GM19099 (cell line): ENCODE results near the gene AKR1B1.

Experiments
- POLR2A ChIP-seq: IDR thresholded peaks from 3 replicates; pipeline ENCODE4 v1.6.1; 2011; ENCODE audit warnings: low read depth; ENCODE audit not compliant: insufficient read length; ENCODE audit errors: extremely low read depth

The AKR1B1 gene

GRCh38 chr7:134450294-134451000 lies 8.5 kb downstream of the AKR1B1 start:
- TF ChIP-seq POLR2A, result no peak

GRCh38 chr7:134449680-134450079 lies 9.2 kb downstream of the AKR1B1 start:
- TF ChIP-seq POLR2A, result no peak

- TF ChIP-seq POLR2A, result no peak
Observed at GRCh38 chr7:134448356-134449229, 10.3 kb downstream of the AKR1B1 start.

GRCh38 chr7:134447383-134447782 lies 11.5 kb downstream of the AKR1B1 start:
- TF ChIP-seq POLR2A, result no peak

- no peak for TF ChIP-seq POLR2A
Observed at GRCh38 chr7:134446923-134447322, 12.0 kb downstream of the AKR1B1 start.

- TF ChIP-seq POLR2A, result no peak
Observed at GRCh38 chr7:134446446-134446845, 12.5 kb downstream of the AKR1B1 start.

GRCh38 chr7:134444961-134445315 lies 14.0 kb downstream of the AKR1B1 start:
- TF ChIP-seq POLR2A, result no peak

- no peak for TF ChIP-seq POLR2A
Observed at GRCh38 chr7:134444198-134444960, 14.5 kb downstream of the AKR1B1 start.

- no peak for TF ChIP-seq POLR2A
Observed at GRCh38 chr7:134443396-134444070, 15.4 kb downstream of the AKR1B1 start.

GRCh38 chr7:134442441-134443220 lies 16.3 kb downstream of the AKR1B1 start:
- no peak for TF ChIP-seq POLR2A

GRCh38 chr7:134441264-134441663 lies 17.6 kb downstream of the AKR1B1 start:
- TF ChIP-seq POLR2A, result no peak

GRCh38 chr7:134440476-134440875 lies 18.4 kb downstream of the AKR1B1 start:
- no peak for TF ChIP-seq POLR2A

GRCh38 chr7:134440067-134440466 lies 18.8 kb downstream of the AKR1B1 start:
- TF ChIP-seq POLR2A, result no peak

GRCh38 chr7:134438946-134439345 lies 20.0 kb downstream of the AKR1B1 start:
- no peak for TF ChIP-seq POLR2A
